K562 (cell line): Measurements from ENCODE around the gene ABHD14A. TPM values are rescaled to one million over a fixed set of nuclear protein-coding genes. Genes with fewer than 3 reads are reported as not detected.

Source experiments
- ATAC-seq: fragments of 200-7000 bp; cut with Tn5 transposase; 3 replicates; pipeline ENCODE4 v1.9.1; 2020; ENCODE audit warnings: moderate library complexity
- BruUV-seq: library from RNA; stranded (reverse); fragments of 400-500 nt; replicated peaks from 2 replicates; lab custom pipeline; 2021; lab: Mats Ljungman, UMichigan
- CTCF ChIA-PET: fragments of 300-600 bp; formaldehyde crosslinking; extraction: SDS; loops from one replicate; lab custom pipeline; 2021; ENCODE audit warnings: low intra/inter-chr PET ratio; lab: Yijun Ruan, JAX
- POLR2A ChIA-PET: fragments of 300-600, 350-650 bp; sonication (Branson Sonifier 250); formaldehyde crosslinking; extraction: SDS; loops from one replicate; lab custom pipeline; 2021; ENCODE audit warnings: antibody characterized with exemption, inconsistent platforms; lab: Yijun Ruan, JAX
- DNase-seq, 4 experiments: peaks; one replicate each; pipeline versions ENCODE4 v3.0.0 to v3.0.0-alpha.2; 2011 to 2018; ENCODE audit warnings: low spot score in 3 of 4, mixed read lengths in 3 of 4; ENCODE audit errors: extremely low read depth in 1 of 4
- FAIRE-seq: peaks from 2 replicates; lab custom pipeline; 2011; peaks lifted over from hg19 to GRCh38; lab: Jason Lieb, UNC
- H2AFZ ChIP-seq: 2 replicates; pipeline ENCODE4 v1.6.0; 2011; ENCODE audit warnings: low read depth, low read length, control low read depth, inconsistent platforms
- H3K27ac ChIP-seq: fragments of 200-600 bp; 3 replicates; pipeline ENCODE4 v1.8.0; 2011; ENCODE audit warnings: low read depth, mild to moderate bottlenecking, control low read depth, inconsistent platforms, low read length, moderate library complexity, mixed read lengths; ENCODE audit errors: extremely low read depth
- H3K27me3 ChIP-seq, 2 experiments: fragments of 300-600 bp in 1 of 2; 2 replicates in 1 of 2; 3 replicates in 1 of 2; pipeline versions ENCODE4 v1.6.0 to v1.8.0; 2011; ENCODE audit warnings: inconsistent platforms in 2 of 2, low read length in 2 of 2, mild to moderate bottlenecking in 1 of 2, mixed read lengths in 1 of 2, moderate library complexity in 1 of 2; ENCODE audit not compliant: control insufficient read depth in 2 of 2, insufficient read depth in 2 of 2
- H3K36me3 ChIP-seq: fragments of 300-600 bp; 3 replicates; pipeline ENCODE4 v1.8.0; 2011; ENCODE audit warnings: mild to moderate bottlenecking, low read length, inconsistent platforms; ENCODE audit not compliant: control insufficient read depth, insufficient read depth
- H3K4me1 ChIP-seq, 2 experiments: fragments of 200-600 bp in 1 of 2; replicated peaks in 1 of 2; 2 replicates in 1 of 2; 3 replicates in 1 of 2; pipeline versions ENCODE4 v1.5.1 to v1.8.0; 2011; ENCODE audit warnings: inconsistent platforms in 2 of 2, low read length in 2 of 2, mild to moderate bottlenecking in 1 of 2, mixed read lengths in 1 of 2, moderate library complexity in 1 of 2; ENCODE audit not compliant: control insufficient read depth in 2 of 2, insufficient read depth in 2 of 2
- H3K4me2 ChIP-seq: 2 replicates; pipeline ENCODE4 v1.6.1; 2011; ENCODE audit warnings: low read length, control low read depth, inconsistent platforms, mixed read lengths; ENCODE audit not compliant: insufficient read depth
- H3K4me3 ChIP-seq: fragments of 200-600 bp; sonication (generic), shearing (Covaris generic); 2 replicates; pipeline ENCODE4 v1.5.1; 2016; ENCODE audit warnings: control low read depth, inconsistent platforms
- H3K79me2 ChIP-seq: fragments of 200-600 bp; 3 replicates; pipeline ENCODE4 v1.8.0; 2011; ENCODE audit warnings: low read length, inconsistent platforms; ENCODE audit not compliant: control insufficient read depth, insufficient read depth
- H3K9ac ChIP-seq, 2 experiments: 2 replicates each; pipeline versions ENCODE4 v1.6.0 to v1.6.1; 2011; ENCODE audit warnings: low read depth in 2 of 2, low read length in 2 of 2, control low read depth in 1 of 2, inconsistent platforms in 1 of 2, mild to moderate bottlenecking in 1 of 2, mixed read lengths in 1 of 2; ENCODE audit not compliant: insufficient read depth in 1 of 2
- H3K9me1 ChIP-seq: one replicate; pipeline ENCODE4 v1.6.0; 2011; ENCODE audit warnings: inconsistent platforms, mild to moderate bottlenecking, low read length, moderate library complexity; ENCODE audit not compliant: control insufficient read depth, insufficient read depth
- H3K9me3 ChIP-seq: replicated peaks from 2 replicates; pipeline ENCODE4 v1.5.1; 2011; ENCODE audit warnings: low read depth, low read length, inconsistent platforms; ENCODE audit not compliant: control insufficient read depth, insufficient read depth
- H4K20me1 ChIP-seq: replicated peaks from 2 replicates; pipeline ENCODE4 v1.6.1; 2011; ENCODE audit warnings: low read length, inconsistent platforms, mixed read lengths; ENCODE audit not compliant: control insufficient read depth, insufficient read depth
- CHD4 ChIP-seq: fragments of 200-600 bp; sonication (generic); IDR thresholded peaks from 3 replicates; pipeline ENCODE4 v1.6.1; 2012; ENCODE audit warnings: low read depth, mild to moderate bottlenecking, mixed read lengths, low read length, inconsistent platforms; ENCODE audit not compliant: insufficient read depth, insufficient replicate concordance, poor library complexity, severe bottlenecking
- DMBX1 ChIP-seq: fragments of 250-450 bp; sonication (Bioruptor Pico); IDR thresholded peaks from 2 replicates; pipeline ENCODE4 v1.8.0; 2022; ENCODE audit warnings: inconsistent platforms, mild to moderate bottlenecking, moderate library complexity, borderline replicate concordance
- GABPA ChIP-seq: fragments of 200-800 bp; sonication (Bioruptor generic); conservative IDR thresholded peaks from 2 replicates; pipeline ENCODE4 v1.6.1; 2016; ENCODE audit warnings: low read depth, missing genetic modification characterization, missing compliant biosample characterization
- GATA2 ChIP-seq: sonication (generic); formaldehyde crosslinking; IDR thresholded peaks from 2 replicates; pipeline ENCODE4 v1.4.0; 2020; ENCODE audit warnings: mild to moderate bottlenecking, missing genetic modification reagents
- KDM2B ChIP-seq: fragments of 250-450 bp; sonication (Bioruptor Pico); IDR thresholded peaks from 2 replicates; pipeline ENCODE4 v1.8.0; 2021; ENCODE audit warnings: mild to moderate bottlenecking, moderate library complexity
- MAX ChIP-seq: sonication (generic); formaldehyde crosslinking; IDR thresholded peaks from 2 replicates; pipeline ENCODE4 v1.9.0; 2022; ENCODE audit warnings: mild to moderate bottlenecking, missing genetic modification reagents
- MTA3 ChIP-seq: fragments of 450-650 bp; formaldehyde crosslinking; IDR thresholded peaks from 2 replicates; pipeline ENCODE4 v1.6.1; 2017; ENCODE audit warnings: mild to moderate bottlenecking, borderline replicate concordance
- NCOA4 ChIP-seq: fragments of 450-650 bp; IDR thresholded peaks from 2 replicates; pipeline ENCODE4 v1.6.1; 2018; ENCODE audit warnings: mild to moderate bottlenecking; ENCODE audit not compliant: partially characterized antibody
- NONO ChIP-seq, 2 experiments: fragments of 200-400 bp in 1 of 2; fragments of 450-650 bp in 1 of 2; formaldehyde crosslinking in 1 of 2; IDR thresholded peaks; 2 replicates each; pipeline ENCODE4 v1.6.1; 2017; ENCODE audit warnings: low read depth in 2 of 2, mild to moderate bottlenecking in 2 of 2, moderate library complexity in 2 of 2, low read length in 1 of 2
- PHF20 ChIP-seq: fragments of 450-650 bp; IDR thresholded peaks from 2 replicates; pipeline ENCODE4 v1.6.1; 2018; ENCODE audit not compliant: partially characterized antibody
- SAFB ChIP-seq: fragments of 200-400 bp; formaldehyde crosslinking; IDR thresholded peaks from 2 replicates; pipeline ENCODE4 v1.6.1; 2017; ENCODE audit warnings: low read depth, low read length, borderline replicate concordance
- SMARCE1 ChIP-seq: fragments of 450-650 bp; IDR thresholded peaks from 2 replicates; pipeline ENCODE4 v1.7.1; 2016; ENCODE audit warnings: mild to moderate bottlenecking
- TBP ChIP-seq: optimal IDR thresholded peaks from 2 replicates; pipeline ENCODE3; 2011; ENCODE audit warnings: low read depth, low read length, improper control_type of control experiment
- ZNF407 ChIP-seq: fragments of 450-650 bp; IDR thresholded peaks from 2 replicates; pipeline ENCODE4 v1.6.1; 2016; ENCODE audit warnings: low read depth
- ZNF584 ChIP-seq: fragments of 200-800 bp; sonication (Bioruptor generic); IDR thresholded peaks from 2 replicates; pipeline ENCODE4 v1.6.1; 2016; ENCODE audit warnings: low read depth, mild to moderate bottlenecking, missing genetic modification characterization, missing compliant biosample characterization
- WGBS: fragments of 100-300 bp; shearing (Covaris generic); methylation state at CpG from one replicate; pipeline ENCODE4 v1.1.6; 2016; ENCODE audit warnings: low coverage, mixed read lengths; ENCODE audit not compliant: insufficient coverage; ENCODE audit errors: missing lambda C conversion rate; 5-methylcytosine and 5-hydroxymethylcytosine counted together
- in situ Hi-C: fragments of 300-500 bp; cut with MboI; formaldehyde crosslinking; loops from 4 replicates; pipeline ENCODE4 v1.15.0; 2018; ENCODE audit warnings: inconsistent platforms, mixed read lengths
- intact Hi-C: fragments of 100-400 bp; cut with micrococcal nuclease; formaldehyde crosslinking; loops from 2 replicates; pipeline ENCODE4 v1.14.2; 2022
- polyA plus RNA-seq, 8 experiments: library from polyadenylated mRNA; depleted of rRNA in 4 of 8; stranded (reverse) in 5 of 8; unstranded in 3 of 8; fragments of >200 nt; fragmentation: Nextera tagmentation in 2 of 8; fragmentation: Illumina TruSeq in 1 of 8; extraction: Ambion mirVana in 2 of 8; extraction: Trizol in 1 of 8; gene quantifications; 2 replicates each; pipeline versions ENCODE4 v1.2.1 to v1.2.3, GENCODE V29; 2011 to 2014; ENCODE audit warnings: inconsistent platforms in 1 of 8, missing spikeins in 1 of 8
- total RNA-seq, 7 experiments: library from RNA; depleted of rRNA in 6 of 7; stranded (reverse); fragments of >200 nt in 6 of 7; fragmentation: Illumina TruSeq in 2 of 7; extraction: Trizol in 2 of 7; gene quantifications; 2 replicates each; pipeline versions ENCODE4 v1.2.1 to v1.2.3, GENCODE V29; 2011 to 2021; ENCODE audit warnings: low replicate concordance in 1 of 7

ABHD14A gene
- total and polyA plus RNA-seq, 9 of the 15 experiments (the other 6 are each of a cell fraction or from before 2014, with no cell fraction given): 0.90 to 10.5 (median 8.3) TPM

- no peak overlapping the region for H2AFZ ChIP-seq
- FAIRE-seq (no peak), DNase-seq (no peak), ATAC-seq (no peak)
- no peaks in the 10 kb centered on the region for H3K9me3 ChIP-seq
- POLR2A ChIA-PET: no interaction called here
- no peaks in the 10 kb centered on the region for H3K79me2 ChIP-seq
- no peaks in the 10 kb centered on the region for H3K9me1 ChIP-seq
- no peak overlapping the region for H3K4me3 ChIP-seq
- no peaks in the 10 kb centered on the region for H3K27me3 ChIP-seq
- H3K27ac ChIP-seq: no peak overlapping the region
- no peak overlapping the region for H3K4me2 ChIP-seq
- in situ Hi-C loops (no loop called here), intact Hi-C loops (no loop called here)
- peaks cover 25% of the 10 kb centered on the region; the same call in 2 of the 3 replicates for H3K36me3 ChIP-seq
- H4K20me1 ChIP-seq: no peaks in the 10 kb centered on the region
- CTCF ChIA-PET: no interaction called here
- H3K9ac ChIP-seq: no peak overlapping the region
- no peaks in the 10 kb centered on the region; a peak in 1 of 5 replicates for H3K4me1 ChIP-seq
- WGBS: 80% methylated on average over 1 of the region's 1 CpG
- BruUV-seq: no TSS peak
- no peak for TF ChIP-seq SMARCE1
- TF ChIP-seq NCOA4: no peak
- TF ChIP-seq GATA2 (CRISPR knock-in tag): no peak
- no peak for TF ChIP-seq SAFB
- no peak for TF ChIP-seq ZNF407
- no peak for TF ChIP-seq DMBX1 (CRISPR knock-in tag)
- TF ChIP-seq MAX (CRISPR knock-in tag): no peak
- no peak for TF ChIP-seq CHD4
- TF ChIP-seq MTA3: no peak
- no peak for TF ChIP-seq KDM2B (CRISPR knock-in tag)
- no peak for TF ChIP-seq GABPA (tag)
- no peak for TF ChIP-seq NONO (IDR thresholded peaks at IDR 0.05; ENCODE audit: low read depth in 2 of 2, low read length in 1 of 2)
- no peak for TF ChIP-seq PHF20
- no peak for TF ChIP-seq ZNF584
- TF ChIP-seq TBP: no peak
Measured at GRCh38 chr3:51930439-51930838, 44.4 kb upstream of the ABHD14A start.
